ENCODE data around the gene KIF5C.

Gene KIF5C

GRCh38 chr2:148967578-148967977 lies 92.6 kb downstream of the KIF5C start:
- Histone ChIP-seq H3K9me3 (ENCODE audit: low read length) (no peaks in the 10 kb centered on the region), H3K27ac (ENCODE audit: low read depth, low read length, poor library complexity, severe bottlenecking) (no peak overlapping the region), H3K79me2 (ENCODE audit: insufficient read depth, low read length) (no peaks in the 10 kb centered on the region), H3K9me2 (ENCODE audit: low read depth, low read length) (no peaks in the 10 kb centered on the region), H4K20me1 (ENCODE audit: insufficient read depth, low read length) (no peaks in the 10 kb centered on the region), H3K9ac (ENCODE audit: low read length) (no peak overlapping the region), H3K4me3 (ENCODE audit: low read depth, low read length, poor library complexity, severe bottlenecking) (no peak overlapping the region), H2AFZ (ENCODE audit: low read length) (no peak overlapping the region), H3K27me3 (ENCODE audit: insufficient read depth, low read length) (no peaks in the 10 kb centered on the region), H3K4me1 (ENCODE audit: insufficient read depth, low read length, severe bottlenecking) (peaks cover 12% of the 10 kb centered on the region), H3K36me3 (ENCODE audit: insufficient read depth, low read length) (no peaks in the 10 kb centered on the region), H3F3A (ENCODE audit: insufficient read depth, low read length) (no peaks in the 10 kb centered on the region), H3K4me2 (ENCODE audit: low read length) (no peak overlapping the region)
- TF ChIP-seq CTCF (IDR thresholded peaks at IDR 0.05; ENCODE audit: low read length) (no peak), EZH2 (IDR thresholded peaks at IDR 0.05; ENCODE audit: borderline replicate concordance, low read length) (no peak)

DNA sequence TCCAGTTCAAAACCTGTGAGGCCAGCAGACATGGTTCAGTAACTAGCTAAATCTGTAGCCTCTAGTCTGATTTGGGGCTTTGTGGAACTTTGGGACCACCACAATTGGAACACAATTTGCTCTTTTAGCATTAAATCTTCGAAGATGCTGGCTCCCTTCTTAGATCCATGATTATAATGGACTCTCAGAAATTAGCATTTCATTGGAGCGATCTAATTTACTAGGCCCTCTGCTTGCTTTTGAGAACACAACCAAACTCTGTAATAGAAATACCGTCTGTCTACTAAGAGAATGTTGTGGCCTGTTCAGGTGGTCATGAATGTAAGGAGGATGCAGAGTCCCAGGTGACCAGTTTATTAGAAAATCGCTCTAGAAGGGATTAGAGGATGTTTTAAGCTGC lies 93.3 kb downstream of the KIF5C start:
- H2AFZ ChIP-seq (ENCODE audit: low read length): no peak overlapping the region
- H3K9ac ChIP-seq (ENCODE audit: low read length): no peak overlapping the region
- H4K20me1 ChIP-seq (ENCODE audit: insufficient read depth, low read length): no peaks in the 10 kb centered on the region
- no peak overlapping the region for H3K27ac ChIP-seq (ENCODE audit: low read depth, low read length, poor library complexity, severe bottlenecking)
- H3K9me3 ChIP-seq (ENCODE audit: low read length): no peaks in the 10 kb centered on the region
- no peak overlapping the region for H3K4me3 ChIP-seq (ENCODE audit: low read depth, low read length, poor library complexity, severe bottlenecking)
- no peak overlapping the region for H3K4me2 ChIP-seq (ENCODE audit: low read length)
- no peak for TF ChIP-seq CTCF (IDR thresholded peaks at IDR 0.05; ENCODE audit: low read length)
- no peaks in the 10 kb centered on the region for H3K27me3 ChIP-seq (ENCODE audit: insufficient read depth, low read length)
- no peaks in the 10 kb centered on the region for H3K79me2 ChIP-seq (ENCODE audit: insufficient read depth, low read length)
- no peaks in the 10 kb centered on the region for H3K9me2 ChIP-seq (ENCODE audit: low read depth, low read length)
- H3F3A ChIP-seq (ENCODE audit: insufficient read depth, low read length): no peaks in the 10 kb centered on the region
- no peaks in the 10 kb centered on the region for H3K36me3 ChIP-seq (ENCODE audit: insufficient read depth, low read length)
- H3K4me1 ChIP-seq (ENCODE audit: insufficient read depth, low read length, severe bottlenecking): peaks cover 12% of the 10 kb centered on the region

GRCh38 chr2:148968776-148969319 lies 93.8 kb downstream of the KIF5C start:
- H3K27ac ChIP-seq (ENCODE audit: low read depth, low read length, poor library complexity, severe bottlenecking): no peak overlapping the region
- no peak overlapping the region for H3K4me2 ChIP-seq (ENCODE audit: low read length)
- H3K27me3 ChIP-seq (ENCODE audit: insufficient read depth, low read length): no peaks in the 10 kb centered on the region
- H3K9me3 ChIP-seq (ENCODE audit: low read length): no peaks in the 10 kb centered on the region
- H3K79me2 ChIP-seq (ENCODE audit: insufficient read depth, low read length): no peaks in the 10 kb centered on the region
- H3F3A ChIP-seq (ENCODE audit: insufficient read depth, low read length): no peaks in the 10 kb centered on the region
- TF ChIP-seq CTCF (IDR thresholded peaks at IDR 0.05; ENCODE audit: low read length) (no peak), EZH2 (IDR thresholded peaks at IDR 0.05; ENCODE audit: borderline replicate concordance, low read length) (no peak)
- H3K4me1 ChIP-seq (ENCODE audit: insufficient read depth, low read length, severe bottlenecking): peaks cover 12% of the 10 kb centered on the region
- H3K36me3 ChIP-seq (ENCODE audit: insufficient read depth, low read length): no peaks in the 10 kb centered on the region
- H3K9me2 ChIP-seq (ENCODE audit: low read depth, low read length): no peaks in the 10 kb centered on the region
- no peak overlapping the region for H3K9ac ChIP-seq (ENCODE audit: low read length)
- no peaks in the 10 kb centered on the region for H4K20me1 ChIP-seq (ENCODE audit: insufficient read depth, low read length)
- no peak overlapping the region for H2AFZ ChIP-seq (ENCODE audit: low read length)
- no peak overlapping the region for H3K4me3 ChIP-seq (ENCODE audit: low read depth, low read length, poor library complexity, severe bottlenecking)

Measured in OCI-LY1 (cell line).